Body of pancreas (tissue), 4 donors: Measurements from ENCODE around the gene DBNL.

Source experiments
- CTCF ChIP-seq, 7 experiments: fragments of 450-650 bp in 4 of 7; fragments of 200-600 bp in 3 of 7; sonication (generic) in 3 of 7; IDR thresholded peaks; one replicate each; pipeline ENCODE4 v1.5.1; 2016 to 2019; ENCODE audit warnings: antibody characterized with exemption in 7 of 7
- POLR2A ChIP-seq, 3 donors: fragments of 450-650 bp; IDR thresholded peaks; one replicate each; pipeline ENCODE4 v1.6.1; 2016; ENCODE audit warnings: antibody characterized with exemption in 3 of 3, mild to moderate bottlenecking in 2 of 3

DNA sequence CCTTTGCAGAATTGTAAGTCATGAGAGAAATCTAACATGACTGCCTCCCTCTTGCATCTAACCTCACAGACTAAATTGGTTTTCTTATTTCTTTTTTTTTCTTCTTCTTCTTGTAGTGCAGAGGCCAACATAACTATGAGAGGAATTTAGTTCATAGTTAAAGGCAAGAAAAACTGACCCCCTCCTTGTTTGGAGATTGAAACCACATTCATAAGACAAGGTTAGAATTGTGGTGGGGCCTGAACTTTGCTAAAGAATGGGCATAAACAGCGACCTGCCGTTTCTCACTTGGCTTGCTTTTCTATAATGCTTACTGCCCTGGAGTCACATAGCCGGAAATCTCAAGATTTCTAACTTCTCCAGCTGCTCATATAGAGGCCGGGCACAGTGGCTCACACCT lies 40.2 kb downstream of the DBNL start:
- TF ChIP-seq CTCF (IDR thresholded peaks at IDR 0.05) (no peak), POLR2A (IDR thresholded peaks at IDR 0.05) (no peak)
